H1 (cell line): Measurements from ENCODE around the gene CD300A. TPM values are rescaled to one million over a fixed set of nuclear protein-coding genes. Genes with fewer than 3 reads are reported as not detected.

ENCODE experiments used
- CTCF ChIA-PET: fragments of 300-600 bp; sonication (Branson Sonifier 250); formaldehyde crosslinking; loops from one replicate; lab custom pipeline; 2021; ENCODE audit not compliant: partially characterized antibody; lab: Charles Lee
- POLR2A ChIA-PET: fragments of 300-600 bp; sonication (Branson Sonifier 250); formaldehyde crosslinking; loops from one replicate; lab custom pipeline; 2021; ENCODE audit warnings: inconsistent platforms; ENCODE audit not compliant: partially characterized antibody; lab: Charles Lee
- DNase-seq, 2 experiments: peaks; one replicate each; pipeline versions ENCODE4 v3.0.0 to v3.0.0-alpha.2; 2010 to 2022; ENCODE audit warnings: low spot score in 2 of 2, low read depth in 1 of 2, mixed read lengths in 1 of 2
- FAIRE-seq: peaks from 2 replicates; lab custom pipeline; 2011; peaks lifted over from hg19 to GRCh38; lab: Jason Lieb, UNC
- H2AFZ ChIP-seq: 2 replicates; pipeline ENCODE4 v1.8.1; 2012; ENCODE audit warnings: low read length, inconsistent platforms
- H2AK5ac ChIP-seq: 2 replicates; pipeline ENCODE4 v1.6.1; 2013; ENCODE audit warnings: low read depth, low read length
- H2BK120ac ChIP-seq: replicated peaks from 2 replicates; pipeline ENCODE3; 2013; ENCODE audit warnings: low read depth, low read length, inconsistent platforms
- H2BK12ac ChIP-seq: 2 replicates; pipeline ENCODE4 v1.6.1; 2013; ENCODE audit warnings: low read depth, low read length
- H2BK15ac ChIP-seq: 2 replicates; pipeline ENCODE4 v1.6.1; 2013; ENCODE audit warnings: low read length
- H2BK20ac ChIP-seq: 2 replicates; pipeline ENCODE4 v1.6.1; 2013; ENCODE audit warnings: low read length
- H2BK5ac ChIP-seq: 2 replicates; pipeline ENCODE4 v1.6.1; 2013; ENCODE audit warnings: low read depth, low read length
- H3K14ac ChIP-seq: 2 replicates; pipeline ENCODE4 v1.6.1; 2013; ENCODE audit warnings: inconsistent platforms; ENCODE audit not compliant: insufficient read length
- H3K18ac ChIP-seq: 2 replicates; pipeline ENCODE4 v1.6.1; 2013; ENCODE audit warnings: low read length; ENCODE audit errors: extremely low read depth
- H3K23ac ChIP-seq: 2 replicates; pipeline ENCODE4 v1.6.1; 2013; ENCODE audit warnings: inconsistent platforms; ENCODE audit not compliant: insufficient read length
- H3K23me2 ChIP-seq: 2 replicates; pipeline ENCODE4 v1.6.1; 2013; ENCODE audit warnings: low read depth, low read length
- H3K27ac ChIP-seq: 2 replicates; pipeline ENCODE4 v1.6.1; 2011; ENCODE audit warnings: low read depth, low read length, inconsistent platforms
- H3K27me3 ChIP-seq, 4 experiments: replicated peaks in 1 of 4; 1 replicate in 1 of 4; 2 replicates in 3 of 4; pipeline versions ENCODE4 v1.6.1 to v1.8.1; 2011 to 2013; ENCODE audit warnings: low read length in 3 of 4, mild to moderate bottlenecking in 3 of 4, inconsistent platforms in 2 of 4, mixed read lengths in 2 of 4, moderate library complexity in 1 of 4; ENCODE audit not compliant: control insufficient read depth in 3 of 4, insufficient read depth in 3 of 4; ENCODE audit errors: extremely low read depth in 1 of 4
- H3K36me3 ChIP-seq, 4 experiments: 2 replicates each; pipeline versions ENCODE4 v1.6.1 to v1.8.1; 2011 to 2013; ENCODE audit warnings: mild to moderate bottlenecking in 4 of 4, low read length in 3 of 4, moderate library complexity in 2 of 4, control low read depth in 1 of 4, inconsistent platforms in 1 of 4; ENCODE audit not compliant: insufficient read depth in 4 of 4, control insufficient read depth in 2 of 4
- H3K4ac ChIP-seq: replicated peaks from 2 replicates; pipeline ENCODE3; 2013; ENCODE audit warnings: low read length, low read depth, mixed read lengths, inconsistent platforms; ENCODE audit not compliant: insufficient read length
- H3K4me1 ChIP-seq, 4 experiments: replicated peaks in 1 of 4; 1 replicate in 1 of 4; 2 replicates in 3 of 4; pipeline versions ENCODE4 v1.6.1 to v1.8.1; 2011 to 2013; ENCODE audit warnings: low read length in 3 of 4, inconsistent platforms in 2 of 4, mixed read lengths in 1 of 4; ENCODE audit not compliant: insufficient read depth in 4 of 4, control insufficient read depth in 3 of 4
- H3K4me2 ChIP-seq, 2 experiments: 2 replicates each; pipeline versions ENCODE4 v1.6.1 to v1.8.1; 2011 to 2013; ENCODE audit warnings: low read depth in 2 of 2, low read length in 2 of 2, control low read depth in 1 of 2, inconsistent platforms in 1 of 2, mild to moderate bottlenecking in 1 of 2; ENCODE audit not compliant: insufficient read depth in 1 of 2
- H3K4me3 ChIP-seq, 4 experiments: fragments of 200-600, 300-600 bp in 1 of 4; sonication (generic), shearing (Covaris generic), sonication (Bioruptor Twin) in 1 of 4; 2 replicates each; pipeline versions ENCODE4 v1.5.1 to v1.8.1; 2011 to 2016; ENCODE audit warnings: low read length in 4 of 4, low read depth in 3 of 4, control low read depth in 2 of 4, inconsistent platforms in 2 of 4, mild to moderate bottlenecking in 2 of 4, mixed read lengths in 1 of 4, moderate library complexity in 1 of 4; ENCODE audit not compliant: insufficient read depth in 2 of 4; ENCODE audit errors: extremely low read depth in 1 of 4
- H3K56ac ChIP-seq: replicated peaks from 2 replicates; pipeline ENCODE3; 2013; ENCODE audit warnings: low read depth, mild to moderate bottlenecking, mixed read lengths, low read length, inconsistent platforms; ENCODE audit not compliant: insufficient read length
- H3K79me1 ChIP-seq: 2 replicates; pipeline ENCODE4 v1.6.1; 2013; ENCODE audit warnings: low read depth, low read length, control low read depth
- H3K79me2 ChIP-seq, 2 experiments: 2 replicates each; pipeline versions ENCODE4 v1.6.1 to v1.8.1; 2012 to 2013; ENCODE audit warnings: low read length in 2 of 2, mild to moderate bottlenecking in 2 of 2, inconsistent platforms in 1 of 2; ENCODE audit not compliant: insufficient read depth in 2 of 2, control insufficient read depth in 1 of 2
- H3K9ac ChIP-seq, 4 experiments: replicated peaks in 1 of 4; 1 replicate in 1 of 4; 2 replicates in 3 of 4; pipeline versions ENCODE4 v1.6.1 to v1.8.1; 2011 to 2013; ENCODE audit warnings: low read depth in 3 of 4, low read length in 3 of 4, control low read depth in 2 of 4, mild to moderate bottlenecking in 2 of 4, moderate library complexity in 2 of 4, inconsistent platforms in 1 of 4; ENCODE audit errors: extremely low read depth in 1 of 4
- H3K9me3 ChIP-seq, 2 experiments: 2 replicates each; pipeline versions ENCODE4 v1.6.1 to v1.8.1; 2012 to 2013; ENCODE audit warnings: mild to moderate bottlenecking in 2 of 2, moderate library complexity in 2 of 2, control low read depth in 1 of 2, inconsistent platforms in 1 of 2, low read depth in 1 of 2, low read length in 1 of 2, mixed read lengths in 1 of 2; ENCODE audit not compliant: insufficient read depth in 2 of 2
- H4K20me1 ChIP-seq, 2 experiments: replicated peaks in 1 of 2; 2 replicates each; pipeline versions ENCODE3 to v1.8.1; 2011 to 2013; ENCODE audit warnings: inconsistent platforms in 2 of 2, low read length in 2 of 2, mild to moderate bottlenecking in 1 of 2; ENCODE audit not compliant: insufficient read depth in 2 of 2, control insufficient read depth in 1 of 2
- H4K5ac ChIP-seq: 2 replicates; pipeline ENCODE4 v1.6.1; 2013; ENCODE audit warnings: low read length, low read depth, mixed read lengths, inconsistent platforms; ENCODE audit not compliant: insufficient read length
- H4K8ac ChIP-seq: 2 replicates; pipeline ENCODE4 v1.8.0; 2013; ENCODE audit warnings: mild to moderate bottlenecking, moderate library complexity, low read length, inconsistent platforms; ENCODE audit not compliant: insufficient read depth; ENCODE audit errors: extremely low read depth
- H4K91ac ChIP-seq: replicated peaks from 2 replicates; pipeline ENCODE3; 2013; ENCODE audit warnings: low read length, mixed read lengths, inconsistent platforms; ENCODE audit not compliant: insufficient read length
- CHD2 ChIP-seq: IDR thresholded peaks from 2 replicates; pipeline ENCODE4 v1.6.1; 2012; ENCODE audit warnings: low read length, improper control_type of control experiment
- HDAC2 ChIP-seq, 2 experiments: fragments of 300-600 bp in 1 of 2; sonication (generic) in 1 of 2; IDR thresholded peaks; 2 replicates each; pipeline ENCODE4 v1.6.1; 2011 to 2012; ENCODE audit warnings: low read depth in 2 of 2, low read length in 2 of 2, mild to moderate bottlenecking in 2 of 2, moderate library complexity in 2 of 2, borderline replicate concordance in 1 of 2, inconsistent platforms in 1 of 2
- JUND ChIP-seq: IDR thresholded peaks from 2 replicates; pipeline ENCODE4 v1.6.1; 2011; ENCODE audit warnings: mild to moderate bottlenecking, improper control_type of control experiment, low read length
- KDM5A ChIP-seq: fragments of 200-600 bp; IDR thresholded peaks from 2 replicates; pipeline ENCODE4 v1.7.1; 2012; ENCODE audit warnings: mild to moderate bottlenecking, low read length, inconsistent platforms, mixed read lengths
- RAD21 ChIP-seq, 2 experiments: IDR thresholded peaks in 1 of 2; conservative IDR thresholded peaks in 1 of 2; 2 replicates each; pipeline ENCODE4 v1.6.1; 2011; ENCODE audit warnings: low read depth in 2 of 2, low read length in 2 of 2, improper control_type of control experiment in 1 of 2, inconsistent platforms in 1 of 2, mild to moderate bottlenecking in 1 of 2, moderate library complexity in 1 of 2
- RFX5 ChIP-seq: IDR thresholded peaks from 2 replicates; pipeline ENCODE4 v1.6.1; 2011; ENCODE audit warnings: low read depth, low read length, improper control_type of control experiment, borderline replicate concordance
- SIRT6 ChIP-seq: IDR thresholded peaks from one replicate; pipeline ENCODE4 v1.7.1; 2012; ENCODE audit warnings: low read length, inconsistent platforms
- SP1 ChIP-seq: IDR thresholded peaks from 2 replicates; pipeline ENCODE4 v1.6.1; 2011; ENCODE audit warnings: low read depth, low read length
- SP4 ChIP-seq: IDR thresholded peaks from 2 replicates; pipeline ENCODE4 v1.6.1; 2012; ENCODE audit warnings: low read length, inconsistent platforms
- WGBS, 2 experiments: shearing (Covaris generic) in 1 of 2; methylation state at CpG; one replicate each; pipeline versions ENCODE4 v1.1.6 to v1.1.7; 2013 to 2015; ENCODE audit warnings: low lambda C conversion rate in 2 of 2, mixed read lengths in 2 of 2, inconsistent platforms in 1 of 2, low coverage in 1 of 2, missing lambda C conversion rate in 1 of 2; ENCODE audit not compliant: insufficient replicate concordance in 2 of 2, insufficient coverage in 1 of 2, insufficient read length in 1 of 2; ENCODE audit errors: extremely low coverage in 1 of 2, missing lambda C conversion rate in 1 of 2; 5-methylcytosine and 5-hydroxymethylcytosine counted together
- polyA plus RNA-seq, 7 experiments: library from polyadenylated mRNA; depleted of rRNA in 3 of 7; stranded (reverse) in 5 of 7; unstranded in 2 of 7; fragments of >200 nt in 5 of 7; fragments of 200-250 nt in 2 of 7; gene quantifications; 1 replicate in 5 of 7; 2 replicates in 1 of 7; 4 replicates in 1 of 7; pipeline versions ENCODE4 v1.2.1 to v1.2.3, GENCODE V29; 2011 to 2013; ENCODE audit warnings: missing spikeins in 2 of 7, mixed read lengths in 2 of 7
- total RNA-seq: library from RNA; stranded (reverse); fragmentation: NEBNext Ultra II Directional; extraction: Animal tissue kit (Norgen Biotek cat#: 25700); gene quantifications from 2 replicates; pipeline ENCODE4 v1.2.1, GENCODE V29; 2021
- TF ChIP-seq, protein P1 (sequence below): IDR thresholded peaks from 2 replicates; pipeline ENCODE4 v1.6.1; 2011; ENCODE audit warnings: low read length, improper control_type of control experiment
- TF ChIP-seq, protein P2 (sequence below): IDR thresholded peaks from 2 replicates; pipeline ENCODE4 v1.6.1; 2012; ENCODE audit warnings: inconsistent platforms

The CD300A gene
- total and polyA plus RNA-seq, 2 of the 8 experiments (the other 6 are each of a cell fraction or from before 2014, with no cell fraction given): 0.52 to 1.3 TPM

DNA sequence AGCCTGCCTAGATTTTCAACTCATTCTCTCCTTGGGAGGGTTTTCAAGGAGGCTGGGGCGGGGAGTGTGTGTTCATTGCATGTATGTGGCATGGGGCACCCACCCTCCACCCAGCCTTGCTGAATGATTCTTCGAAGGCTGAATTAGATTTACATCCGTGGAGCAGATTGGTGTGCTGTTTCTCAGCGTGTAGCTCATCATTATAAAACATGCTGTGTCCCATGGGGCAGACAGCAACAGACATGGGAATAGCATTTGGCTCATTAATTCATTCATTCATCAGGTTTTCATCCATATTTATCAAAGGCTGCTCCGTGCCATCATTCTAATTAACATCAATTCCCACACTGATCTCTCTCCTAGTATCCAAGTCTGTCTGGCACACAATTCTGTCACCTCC is 10.6 kb upstream of the CD300A start:
- peak overlapping the region; percentile 2; the same call in 1 of the 2 replicates for H2BK20ac ChIP-seq
- peaks cover 0 to 16% (median 11%) of the 10 kb centered on the region in 4 experiments; a peak in 6 of 7 replicates for H3K27me3 ChIP-seq
- peaks cover 3 to 37% (median 29%) of the 10 kb centered on the region in 4 experiments for H3K4me1 ChIP-seq
- no peak overlapping the region; a peak in 1 of 7 replicates for H3K9ac ChIP-seq
- H3K23ac ChIP-seq: no peak overlapping the region
- DNase-seq (no peak), FAIRE-seq (no peak)
- H3K4me3 ChIP-seq: no peak overlapping the region
- no peak overlapping the region; the same call in 1 of the 2 replicates for H3K18ac ChIP-seq
- no peak overlapping the region for H3K14ac ChIP-seq
- H2AK5ac ChIP-seq: no peak overlapping the region
- H3K27ac ChIP-seq: no peak overlapping the region
- H3K23me2 ChIP-seq: peaks cover 11% of the 10 kb centered on the region; the same call in 1 of the 2 replicates
- no peaks in the 10 kb centered on the region for H3K9me3 ChIP-seq
- no peak overlapping the region; a peak in 1 of 4 replicates for H3K4me2 ChIP-seq
- no peak overlapping the region for H2AFZ ChIP-seq
- H2BK15ac ChIP-seq: 0 out of 2 replicates have a peak overlapping the region, but pooled peaks have one; percentile 95
- H3K56ac ChIP-seq: no peak overlapping the region
- H4K5ac ChIP-seq: no peak overlapping the region
- no peak overlapping the region for H4K8ac ChIP-seq
- ChIA-PET POLR2A (interaction anchor here (1.0 to 3.2 kb wide), 7 partner anchors 12 to 250 kb away, joined by 3 to 22 read pairs (median 6); partner anchors contain the start of gene BTBD17), CTCF (interaction anchor here (0.5 to 8.2 kb wide), 23 partner anchors 9 to 159 kb away, joined by 3 to 93 read pairs (median 7); partner anchors contain the start of genes BTBD17 and CD300A)
- H4K20me1 ChIP-seq: peaks cover 2 to 4% of the 10 kb centered on the region in 2 experiments
- no peaks in the 10 kb centered on the region for H3K36me3 ChIP-seq
- 77% methylated on average over 5 of the region's 5 CpGs; no CpG with 5 or more reads in 1 of the 2 experiments for WGBS, 2 experiments
- H3K79me1 ChIP-seq: no peaks in the 10 kb centered on the region
- 0 out of 2 replicates have a peak overlapping the region, but pooled peaks have one; percentile 18 for H2BK12ac ChIP-seq
- no peak overlapping the region for H3K4ac ChIP-seq
- H2BK5ac ChIP-seq: no peak overlapping the region
- H3K79me2 ChIP-seq: no peaks in the 10 kb centered on the region
- H4K91ac ChIP-seq: peak overlapping the region; percentile 88
- H2BK120ac ChIP-seq: peak overlapping the region; percentile 34
- TF ChIP-seq SP1 (no peak), CHD2 (no peak), RFX5 (no peak), HDAC2 (IDR thresholded peaks at IDR 0.05; ENCODE audit: borderline replicate concordance in 1 of 2, low read depth in 2 of 2, low read length in 2 of 2) (no peak), JUND (no peak), KDM5A (no peak), SIRT6 (no peak), SP4 (no peak), RAD21 (IDR thresholded peaks at IDR 0.05 in 1 of 2, conservative IDR thresholded peaks at IDR 0.05 in 1 of 2; ENCODE audit: low read depth in 2 of 2, low read length in 2 of 2) (no peak)
- TF ChIP-seq, protein P1, sequence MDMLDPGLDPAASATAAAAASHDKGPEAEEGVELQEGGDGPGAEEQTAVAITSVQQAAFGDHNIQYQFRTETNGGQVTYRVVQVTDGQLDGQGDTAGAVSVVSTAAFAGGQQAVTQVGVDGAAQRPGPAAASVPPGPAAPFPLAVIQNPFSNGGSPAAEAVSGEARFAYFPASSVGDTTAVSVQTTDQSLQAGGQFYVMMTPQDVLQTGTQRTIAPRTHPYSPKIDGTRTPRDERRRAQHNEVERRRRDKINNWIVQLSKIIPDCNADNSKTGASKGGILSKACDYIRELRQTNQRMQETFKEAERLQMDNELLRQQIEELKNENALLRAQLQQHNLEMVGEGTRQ: no peak
- TF ChIP-seq, protein P2, sequence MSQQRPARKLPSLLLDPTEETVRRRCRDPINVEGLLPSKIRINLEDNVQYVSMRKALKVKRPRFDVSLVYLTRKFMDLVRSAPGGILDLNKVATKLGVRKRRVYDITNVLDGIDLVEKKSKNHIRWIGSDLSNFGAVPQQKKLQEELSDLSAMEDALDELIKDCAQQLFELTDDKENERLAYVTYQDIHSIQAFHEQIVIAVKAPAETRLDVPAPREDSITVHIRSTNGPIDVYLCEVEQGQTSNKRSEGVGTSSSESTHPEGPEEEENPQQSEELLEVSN: no peak
